H9 (cell line): ENCODE results near the gene PIAS4. TPM values are rescaled to one million over a fixed set of nuclear protein-coding genes. Genes with fewer than 3 reads are reported as not detected.

Experiments
- DNase-seq: peaks from one replicate; pipeline ENCODE4 v3.0.0-alpha.2; 2017
- H2AFZ ChIP-seq: one replicate; pipeline ENCODE4 v1.6.1; 2013; ENCODE audit warnings: mild to moderate bottlenecking, low read length, control low read depth, moderate library complexity
- H2AK5ac ChIP-seq: 2 replicates; pipeline ENCODE4 v1.6.1; 2013; ENCODE audit warnings: low read length, control low read depth, mixed read lengths; ENCODE audit not compliant: insufficient read length
- H2BK120ac ChIP-seq: one replicate; pipeline ENCODE4 v1.6.1; 2013; ENCODE audit warnings: low read depth, mild to moderate bottlenecking, low read length, control low read depth, inconsistent platforms; ENCODE audit not compliant: poor library complexity, severe bottlenecking
- H2BK12ac ChIP-seq: 2 replicates; pipeline ENCODE4 v1.6.1; 2013; ENCODE audit warnings: low read length, control low read depth, mixed read lengths, low read depth; ENCODE audit not compliant: insufficient read length
- H2BK15ac ChIP-seq: 2 replicates; pipeline ENCODE4 v1.6.1; 2013; ENCODE audit warnings: low read depth, low read length, control low read depth
- H2BK20ac ChIP-seq: one replicate; pipeline ENCODE4 v1.6.1; 2013; ENCODE audit warnings: low read depth, mild to moderate bottlenecking, low read length, control low read depth, inconsistent platforms; ENCODE audit not compliant: poor library complexity, severe bottlenecking
- H2BK5ac ChIP-seq: 2 replicates; pipeline ENCODE4 v1.6.1; 2013; ENCODE audit warnings: low read length, control low read depth, mixed read lengths; ENCODE audit not compliant: insufficient read length
- H3K14ac ChIP-seq: 2 replicates; pipeline ENCODE4 v1.6.1; 2013; ENCODE audit warnings: low read length, control low read depth; ENCODE audit not compliant: insufficient read depth
- H3K18ac ChIP-seq: 2 replicates; pipeline ENCODE4 v1.6.1; 2013; ENCODE audit warnings: low read depth, mild to moderate bottlenecking, mixed read lengths, low read length, control low read depth; ENCODE audit not compliant: insufficient read length
- H3K23ac ChIP-seq: 2 replicates; pipeline ENCODE4 v1.6.1; 2013; ENCODE audit warnings: low read length, control low read depth, mixed read lengths, low read depth; ENCODE audit not compliant: insufficient read length
- H3K23me2 ChIP-seq: 2 replicates; pipeline ENCODE4 v1.6.1; 2013; ENCODE audit warnings: low read depth, mild to moderate bottlenecking, mixed read lengths, low read length, control low read depth; ENCODE audit not compliant: insufficient read length, poor library complexity, severe bottlenecking
- H3K27ac ChIP-seq: 2 replicates; pipeline ENCODE4 v1.5.1; 2013; ENCODE audit warnings: low read length, control low read depth, mixed read lengths, low read depth; ENCODE audit not compliant: insufficient read length
- H3K27me3 ChIP-seq: 2 replicates; pipeline ENCODE4 v1.6.1; 2013; ENCODE audit warnings: low read length, control low read depth, inconsistent platforms; ENCODE audit not compliant: insufficient read depth
- H3K4ac ChIP-seq: 2 replicates; pipeline ENCODE4 v1.6.1; 2013; ENCODE audit warnings: low read depth, mild to moderate bottlenecking, control low read depth, inconsistent platforms, low read length, moderate library complexity
- H3K4me1 ChIP-seq: 2 replicates; pipeline ENCODE4 v1.6.1; 2013; ENCODE audit warnings: low read length, control low read depth, inconsistent platforms; ENCODE audit not compliant: insufficient read depth
- H3K4me2 ChIP-seq: 2 replicates; pipeline ENCODE4 v1.6.1; 2013; ENCODE audit warnings: low read length, control low read depth, mixed read lengths; ENCODE audit not compliant: insufficient read length, insufficient read depth
- H3K56ac ChIP-seq: 2 replicates; pipeline ENCODE4 v1.6.1; 2013; ENCODE audit warnings: low read depth, mild to moderate bottlenecking, mixed read lengths, low read length, control low read depth; ENCODE audit not compliant: insufficient read length
- H3K79me1 ChIP-seq: 2 replicates; pipeline ENCODE4 v1.6.1; 2013; ENCODE audit warnings: low read depth, mild to moderate bottlenecking, moderate library complexity, low read length, control low read depth, inconsistent platforms; ENCODE audit not compliant: insufficient read depth, poor library complexity, severe bottlenecking
- H3K79me2 ChIP-seq: 2 replicates; pipeline ENCODE4 v1.6.1; 2013; ENCODE audit warnings: low read length, control low read depth, inconsistent platforms; ENCODE audit not compliant: insufficient read depth
- H3K9ac ChIP-seq: 2 replicates; pipeline ENCODE4 v1.6.1; 2013; ENCODE audit warnings: low read length, control low read depth, mixed read lengths; ENCODE audit not compliant: insufficient read length; ENCODE audit errors: extremely low read depth
- H3K9me3 ChIP-seq: one replicate; pipeline ENCODE4 v1.6.1; 2013; ENCODE audit warnings: low read depth, low read length, inconsistent platforms; ENCODE audit not compliant: control insufficient read depth
- H3T11ph ChIP-seq: one replicate; pipeline ENCODE4 v1.6.1; 2013; ENCODE audit warnings: mild to moderate bottlenecking, low read length, control low read depth, inconsistent platforms
- H4K20me1 ChIP-seq: one replicate; pipeline ENCODE4 v1.6.1; 2013; ENCODE audit not compliant: control insufficient read depth, insufficient read length, insufficient read depth
- H4K5ac ChIP-seq: 2 replicates; pipeline ENCODE4 v1.6.1; 2013; ENCODE audit warnings: low read depth, mild to moderate bottlenecking, mixed read lengths, low read length, control low read depth; ENCODE audit not compliant: insufficient read length
- H4K8ac ChIP-seq: replicated peaks from 2 replicates; pipeline ENCODE4 v1.6.1; 2013; ENCODE audit warnings: low read length, control low read depth, mixed read lengths, low read depth; ENCODE audit not compliant: insufficient read length
- H4K91ac ChIP-seq: 2 replicates; pipeline ENCODE4 v1.6.1; 2013; ENCODE audit warnings: low read depth, mild to moderate bottlenecking, moderate library complexity, mixed read lengths, low read length, control low read depth; ENCODE audit not compliant: insufficient read length
- H3K27ac Mint-ChIP-seq, 3 experiments: 2 replicates in 2 of 3; 3 replicates in 1 of 3; pipeline ENCODE4 v1.8.0; 2020 to 2021; ENCODE audit warnings: mixed read lengths in 3 of 3, mild to moderate bottlenecking in 1 of 3, moderate library complexity in 1 of 3
- H3K27me3 Mint-ChIP-seq: 2 replicates; pipeline ENCODE4 v1.8.0; 2021; ENCODE audit warnings: low read depth, mild to moderate bottlenecking, moderate library complexity, mixed read lengths
- H3K36me3 Mint-ChIP-seq, 3 experiments: 2 replicates in 2 of 3; 3 replicates in 1 of 3; pipeline ENCODE4 v1.8.0; 2020 to 2021; ENCODE audit warnings: low read depth in 3 of 3, mixed read lengths in 3 of 3; ENCODE audit not compliant: insufficient read depth in 1 of 3
- H3K4me1 Mint-ChIP-seq, 2 experiments: 2 replicates each; pipeline ENCODE4 v1.8.0; 2020; ENCODE audit warnings: mixed read lengths in 2 of 2
- H3K4me3 Mint-ChIP-seq, 2 experiments: 2 replicates in 1 of 2; 3 replicates in 1 of 2; pipeline ENCODE4 v1.8.0; 2020 to 2021; ENCODE audit warnings: mild to moderate bottlenecking in 2 of 2, mixed read lengths in 2 of 2, moderate library complexity in 1 of 2
- H3K9me3 Mint-ChIP-seq, 2 experiments: 2 replicates in 1 of 2; 3 replicates in 1 of 2; pipeline ENCODE4 v1.8.0; 2020; ENCODE audit warnings: mild to moderate bottlenecking in 2 of 2, mixed read lengths in 2 of 2, moderate library complexity in 1 of 2
- CTCF ChIP-seq: fragments of 200-600 bp; sonication (generic); conservative IDR thresholded peaks from 3 replicates; pipeline ENCODE4 v1.8.0; 2021; ENCODE audit warnings: antibody characterized with exemption, mild to moderate bottlenecking
- WGBS: extraction: QIAGEN DNeasy Blood & Tissue Kit; methylation state at CpG from one replicate; pipeline ENCODE4 v1.1.7; 2013; ENCODE audit warnings: missing lambda C conversion rate, low lambda C conversion rate, mixed read lengths; ENCODE audit not compliant: insufficient read length; ENCODE audit errors: extremely low coverage; 5-methylcytosine and 5-hydroxymethylcytosine counted together
- total RNA-seq: library from RNA; stranded (reverse); gene quantifications from 2 replicates; pipeline ENCODE4 v1.2.1, GENCODE V29; 2021

Gene PIAS4
- total RNA-seq, 1 experiment from 2014 or later: 52.0 TPM

DNA sequence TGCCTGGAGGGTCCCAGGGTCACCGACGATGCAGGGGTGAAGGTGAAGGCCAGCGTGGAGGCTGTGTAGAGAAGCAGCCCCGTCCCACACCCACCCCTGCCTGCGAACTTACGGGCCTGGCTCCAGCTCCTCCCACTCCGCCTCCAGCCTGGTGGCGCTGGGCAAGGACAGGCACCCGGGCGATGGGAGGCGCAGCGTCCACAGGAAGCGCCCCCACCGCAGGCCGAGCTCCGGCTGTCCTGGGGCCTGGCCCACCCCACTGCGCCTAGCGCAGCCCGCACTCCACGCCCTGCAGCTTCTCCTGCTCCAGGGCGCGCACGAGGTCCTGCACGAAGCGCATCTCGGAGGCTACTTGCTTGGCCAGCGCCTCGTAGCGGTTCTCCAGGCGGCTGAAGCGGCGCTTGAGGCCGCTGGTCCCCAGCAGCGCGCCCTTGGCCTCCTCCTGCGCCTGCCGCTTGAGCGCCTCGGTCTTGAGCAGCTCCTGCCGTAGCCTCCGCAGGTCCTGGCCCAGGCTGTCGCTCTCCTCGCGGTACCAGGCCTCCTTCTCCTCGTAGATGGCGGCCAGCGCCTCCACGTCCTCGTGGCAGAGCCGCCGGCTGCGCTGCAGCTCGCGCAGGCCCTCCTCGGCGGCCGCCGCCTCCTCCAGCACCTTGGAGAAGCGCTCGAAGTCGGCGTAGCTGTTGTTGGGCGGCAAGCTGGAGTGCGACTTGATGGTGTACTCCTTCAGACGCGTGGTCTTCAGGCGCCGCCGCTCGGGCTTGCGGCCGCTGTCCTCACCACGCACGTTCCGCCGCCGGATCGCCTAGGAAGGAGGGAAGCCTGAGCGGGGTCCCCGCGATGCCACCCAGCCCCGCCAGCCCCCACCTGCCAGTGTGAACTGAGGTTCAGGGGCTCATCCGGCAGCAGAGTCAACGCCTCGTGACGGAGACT lies 48.4 kb upstream of the PIAS4 start:
- Histone ChIP-seq H3K23ac (no peak overlapping the region), H3K27ac (no peak overlapping the region), H3K9ac (no peak overlapping the region), H2BK120ac (no peak overlapping the region), H3K9me3 (no peaks in the 10 kb centered on the region), H4K5ac (no peak overlapping the region), H3K4me1 (no peaks in the 10 kb centered on the region), H4K20me1 (no peaks in the 10 kb centered on the region), H3T11ph (no peak overlapping the region), H3K79me2 (no peaks in the 10 kb centered on the region), H3K56ac (no peak overlapping the region), H3K27me3 (no peaks in the 10 kb centered on the region), H2BK12ac (no peak overlapping the region), H2BK15ac (no peak overlapping the region), H4K91ac (no peak overlapping the region), H2BK20ac (no peak overlapping the region), H3K23me2 (no peaks in the 10 kb centered on the region), H3K79me1 (no peaks in the 10 kb centered on the region), H3K4me2 (no peak overlapping the region), H2BK5ac (no peak overlapping the region), H3K14ac (no peak overlapping the region), H3K4ac (no peak overlapping the region), H3K18ac (no peak overlapping the region), H4K8ac (no peak overlapping the region), H2AK5ac (no peak overlapping the region), H2AFZ (no peak overlapping the region)
- peak; percentile 33 for DNase-seq
- no peak for TF ChIP-seq CTCF
- no peaks in the 10 kb centered on the region for H3K9me3 Mint-ChIP-seq
- H3K27ac Mint-ChIP-seq: no peak overlapping the region
- WGBS: no CpG with 5 or more reads among the region's 86 CpGs
- H3K4me3 Mint-ChIP-seq: no peak overlapping the region
- H3K27me3 Mint-ChIP-seq: no peaks in the 10 kb centered on the region
- peaks cover 19 to 52% (median 40%) of the 10 kb centered on the region in 3 experiments; a peak in 6 of 7 replicates for H3K36me3 Mint-ChIP-seq
- H3K4me1 Mint-ChIP-seq: no peaks in the 10 kb centered on the region
